ENCODE measurements around the gene TANK. TPM values are rescaled to one million over a fixed set of nuclear protein-coding genes. Genes with fewer than 3 reads are reported as not detected.
A peak's percentile ranks its signal among the peaks of the same experiment; 100 is the strongest.
"Not testable (repeated sequence)": the region's sequence is repeated elsewhere in the genome, so short reads cannot be mapped to it uniquely, and the experiment has no call there.

Gene TANK
- total and polyA plus RNA-seq, 8 donors = 53.7 to 80.3 (median 70.2) TPM

GRCh38 chr2:161131804-161132203 is 28.4 kb upstream of the TANK start:
- Histone ChIP-seq H3K4me3 (no peak overlapping the region), H3K9me3 (no peaks in the 10 kb centered on the region), H3K36me3 (no peaks in the 10 kb centered on the region), H3K27me3 (no peaks in the 10 kb centered on the region), H3K27ac (no peak overlapping the region), H3K4me1 (peaks cover 20 to 29% of the 10 kb centered on the region in 2 donors)
- intact Hi-C loops (cut with DNase I) = no loop called here
- no peak for ATAC-seq
- TF ChIP-seq CTCF (IDR thresholded peaks at IDR 0.05) = no peak
- no peak for DNase-seq

DNA sequence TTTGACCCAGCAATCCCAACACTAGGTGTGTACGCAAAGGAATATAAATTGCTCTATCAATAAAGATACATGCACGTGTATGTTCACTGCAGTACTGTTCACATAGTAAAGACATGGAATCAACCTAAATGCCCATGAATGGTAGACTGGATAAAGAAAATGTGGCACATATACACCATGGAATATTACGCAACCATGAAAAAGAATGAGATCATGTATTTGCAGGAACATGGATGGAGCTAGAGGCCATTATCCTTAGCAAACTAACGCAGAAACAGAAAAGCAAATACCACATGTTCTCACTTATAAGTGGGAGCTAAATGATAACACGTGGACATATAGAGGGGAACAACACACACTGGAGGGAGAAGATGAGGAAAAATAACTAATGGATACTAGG is 27.8 kb upstream of the TANK start:
- H3K4me3 ChIP-seq; intact Hi-C loops (cut with DNase I); ATAC-seq; H3K27ac ChIP-seq; DNase-seq; H3K36me3 ChIP-seq; H3K27me3 ChIP-seq; H3K9me3 ChIP-seq: not testable (repeated sequence)
- H3K4me1 ChIP-seq = peaks cover 20 to 35% of the 10 kb centered on the region in 2 donors

GRCh38 chr2:161133366-161133765 is 26.9 kb upstream of the TANK start:
- no peaks in the 10 kb centered on the region for H3K27me3 ChIP-seq
- no peak for TF ChIP-seq CTCF (IDR thresholded peaks at IDR 0.05)
- no peak for DNase-seq

DNA sequence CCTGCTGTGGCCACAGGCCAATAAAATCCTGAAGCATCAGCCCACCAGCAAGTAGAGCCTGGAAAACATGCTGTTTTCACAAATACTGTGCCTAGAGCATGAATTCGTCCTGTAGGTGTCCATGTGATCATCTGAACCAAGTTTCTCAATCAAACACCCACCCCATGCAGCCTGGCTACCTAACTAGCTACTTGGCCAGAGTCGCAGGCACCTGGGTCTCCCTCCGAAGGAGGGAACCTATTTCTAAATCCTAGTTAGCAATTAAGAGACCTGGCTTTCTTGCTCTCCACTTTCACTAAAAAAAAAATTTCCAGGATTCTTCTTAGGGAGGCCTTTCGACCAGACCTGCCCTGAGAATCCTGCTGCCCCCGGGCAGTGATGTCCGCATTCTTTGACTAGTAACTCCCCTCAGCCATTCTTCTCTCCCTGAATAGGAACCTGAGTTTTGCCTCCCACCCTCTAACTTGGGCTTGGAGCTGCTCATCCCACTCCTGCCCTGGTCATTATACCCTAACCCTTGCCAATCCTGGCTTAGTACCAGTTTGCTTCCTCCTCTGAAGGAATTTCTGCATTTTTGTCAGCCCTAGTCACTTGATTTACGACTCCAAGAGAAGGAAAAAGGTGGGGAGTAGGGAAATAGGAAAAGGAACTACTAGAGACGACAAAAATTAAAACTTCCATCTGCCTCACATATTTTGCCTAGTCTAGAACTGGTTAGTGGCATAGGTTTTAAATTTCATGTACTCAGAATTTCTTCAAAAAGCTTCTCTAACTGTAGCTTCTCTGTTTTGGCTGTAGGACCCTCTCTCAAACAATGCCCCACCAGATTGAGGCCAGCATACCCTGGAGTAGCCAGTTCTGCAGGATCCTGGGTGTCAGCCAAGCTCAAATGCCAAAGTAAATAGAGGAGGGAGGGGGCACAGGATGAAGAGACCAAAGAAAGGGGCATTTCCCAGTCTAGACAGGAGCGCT is 25.4 kb upstream of the TANK start:
- ATAC-seq (peak; percentile 51), DNase-seq (peak in 1 of 4 donors; percentile 48)
- peak overlapping the region in 1 of 2 donors; percentile 88 for H3K27ac ChIP-seq
- intact Hi-C loops (cut with DNase I) = no loop called here
- H3K4me1 ChIP-seq = peaks cover 25 to 57% of the 10 kb centered on the region in 2 donors
- H3K4me3 ChIP-seq = no peak overlapping the region
- no peaks in the 10 kb centered on the region for H3K27me3 ChIP-seq
- no peaks in the 10 kb centered on the region for H3K9me3 ChIP-seq
- H3K36me3 ChIP-seq = no peaks in the 10 kb centered on the region
- TF ChIP-seq CTCF (IDR thresholded peaks at IDR 0.05) = no peak

More at GRCh38 chr2:161133366-161133765, 26.9 kb upstream of the TANK start:
- H3K27ac ChIP-seq = no peak overlapping the region
- H3K4me3 ChIP-seq = no peak overlapping the region
- intact Hi-C loops (cut with DNase I) = no loop called here
- H3K9me3 ChIP-seq = no peaks in the 10 kb centered on the region
- H3K4me1 ChIP-seq = peaks cover 20 to 44% of the 10 kb centered on the region in 2 donors
- ATAC-seq = no peak
- no peaks in the 10 kb centered on the region for H3K36me3 ChIP-seq

- no peaks in the 10 kb centered on the region for H3K9me3 ChIP-seq
- H3K36me3 ChIP-seq = no peaks in the 10 kb centered on the region
- no peaks in the 10 kb centered on the region for H3K27me3 ChIP-seq
- no peak for DNase-seq
- no peak for TF ChIP-seq CTCF (IDR thresholded peaks at IDR 0.05)
- peak overlapping the region in 1 of 2 donors; percentile 46 for H3K4me3 ChIP-seq
- peaks cover 25 to 69% of the 10 kb centered on the region in 2 donors for H3K4me1 ChIP-seq
- H3K27ac ChIP-seq = peak overlapping the region; percentile 72 to 88
- ATAC-seq = peak; percentile 73
- intact Hi-C loops (cut with DNase I) = no loop called here
These were observed 24.2 kb upstream of the TANK start for GRCh38 chr2:161135951-161136593.

All from left lung (tissue), 10 donors.